Muscle layer of duodenum (tissue), 2 donors: ENCODE results near the gene GRN.
A peak's percentile ranks its signal among the peaks of the same experiment; 100 is the strongest.

ENCODE experiments used
- H3K27ac ChIP-seq: one replicate; pipeline ENCODE4 v1.7.0; 2013; ENCODE audit warnings: mild to moderate bottlenecking, low read length
- H3K27me3 ChIP-seq: one replicate; pipeline ENCODE4 v1.7.0; 2013; ENCODE audit warnings: low read depth, mild to moderate bottlenecking, control low read depth, low read length
- H3K36me3 ChIP-seq, 2 donors: one replicate each; pipeline ENCODE4 v1.7.0; 2013; ENCODE audit warnings: low read length in 2 of 2, control low read depth in 1 of 2, mild to moderate bottlenecking in 1 of 2; ENCODE audit not compliant: insufficient read depth in 2 of 2, control insufficient read depth in 1 of 2
- H3K4me1 ChIP-seq, 2 donors: one replicate each; pipeline ENCODE4 v1.7.0; 2013; ENCODE audit warnings: low read length in 2 of 2, mild to moderate bottlenecking in 2 of 2, control low read depth in 1 of 2, moderate library complexity in 1 of 2; ENCODE audit not compliant: insufficient read depth in 2 of 2, control insufficient read depth in 1 of 2
- H3K4me3 ChIP-seq, 2 donors: one replicate each; pipeline ENCODE4 v1.7.0; 2013; ENCODE audit warnings: low read length in 2 of 2, low read depth in 1 of 2, mild to moderate bottlenecking in 1 of 2
- H3K9me3 ChIP-seq, 2 donors: one replicate each; pipeline ENCODE4 v1.7.0; 2013; ENCODE audit warnings: low read length in 2 of 2, control low read depth in 1 of 2, mild to moderate bottlenecking in 1 of 2; ENCODE audit not compliant: control insufficient read depth in 1 of 2
- donor health status: healthy.

The GRN gene

DNA sequence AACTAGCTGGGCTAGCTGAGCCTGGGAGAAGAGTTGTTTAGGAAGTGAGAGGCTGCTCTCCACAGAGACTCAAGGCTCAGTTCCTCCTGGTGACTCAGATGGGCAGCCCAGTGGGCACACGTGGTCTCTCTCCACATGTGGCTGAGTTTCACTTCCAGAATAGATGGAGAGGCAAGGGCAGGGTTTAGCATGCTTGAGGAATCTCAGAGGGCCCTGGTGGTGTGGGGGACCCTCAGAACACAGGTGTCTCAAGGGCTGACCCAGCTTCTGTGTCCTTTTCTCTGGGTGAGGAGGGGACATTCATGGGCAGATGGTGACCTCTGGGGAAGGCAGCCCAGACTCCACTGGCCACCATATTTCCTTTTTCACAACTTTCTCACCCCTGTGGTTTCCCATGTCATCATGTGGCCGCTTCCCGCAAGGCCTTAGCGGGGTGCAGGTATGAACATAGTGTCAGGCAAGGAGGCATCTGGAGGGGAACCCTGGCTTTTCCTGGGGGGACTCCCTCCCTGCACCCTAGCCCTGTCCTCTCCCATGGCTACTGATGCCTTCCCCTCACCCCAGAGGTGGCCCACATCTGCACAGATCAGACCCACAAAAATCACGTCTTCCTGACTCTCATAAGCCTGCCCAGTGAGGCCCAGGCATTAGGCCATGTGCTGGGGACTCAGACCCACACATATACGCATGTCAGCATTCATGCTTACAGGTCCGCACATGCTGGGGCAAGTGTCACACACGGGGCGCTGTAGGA is 3.3 kb downstream of the GRN start:
- H3K27ac ChIP-seq: no peak overlapping the region
- peaks cover 0 to 27% of the 10 kb centered on the region in 2 donors for H3K4me1 ChIP-seq
- no peaks in the 10 kb centered on the region for H3K9me3 ChIP-seq
- no peak overlapping the region for H3K4me3 ChIP-seq
- peaks cover 17 to 45% of the 10 kb centered on the region in 2 donors for H3K36me3 ChIP-seq
- H3K27me3 ChIP-seq: no peaks in the 10 kb centered on the region

DNA sequence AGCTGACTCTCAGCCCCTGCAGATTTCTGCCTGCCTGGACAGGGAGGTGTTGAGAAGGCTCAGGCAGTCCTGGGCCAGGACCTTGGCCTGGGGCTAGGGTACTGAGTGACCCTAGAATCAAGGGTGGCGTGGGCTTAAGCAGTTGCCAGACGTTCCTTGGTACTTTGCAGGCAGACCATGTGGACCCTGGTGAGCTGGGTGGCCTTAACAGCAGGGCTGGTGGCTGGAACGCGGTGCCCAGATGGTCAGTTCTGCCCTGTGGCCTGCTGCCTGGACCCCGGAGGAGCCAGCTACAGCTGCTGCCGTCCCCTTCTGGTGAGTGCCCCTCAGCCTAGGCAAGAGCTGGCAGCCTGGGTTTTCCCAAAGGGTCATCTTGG is 3.9 kb downstream of the GRN start:
- H3K4me3 ChIP-seq: no peak overlapping the region
- peaks cover 0 to 27% of the 10 kb centered on the region in 2 donors for H3K4me1 ChIP-seq
- no peaks in the 10 kb centered on the region for H3K9me3 ChIP-seq
- H3K36me3 ChIP-seq: peaks cover 17 to 45% of the 10 kb centered on the region in 2 donors
- no peaks in the 10 kb centered on the region for H3K27me3 ChIP-seq
- no peak overlapping the region for H3K27ac ChIP-seq

DNA sequence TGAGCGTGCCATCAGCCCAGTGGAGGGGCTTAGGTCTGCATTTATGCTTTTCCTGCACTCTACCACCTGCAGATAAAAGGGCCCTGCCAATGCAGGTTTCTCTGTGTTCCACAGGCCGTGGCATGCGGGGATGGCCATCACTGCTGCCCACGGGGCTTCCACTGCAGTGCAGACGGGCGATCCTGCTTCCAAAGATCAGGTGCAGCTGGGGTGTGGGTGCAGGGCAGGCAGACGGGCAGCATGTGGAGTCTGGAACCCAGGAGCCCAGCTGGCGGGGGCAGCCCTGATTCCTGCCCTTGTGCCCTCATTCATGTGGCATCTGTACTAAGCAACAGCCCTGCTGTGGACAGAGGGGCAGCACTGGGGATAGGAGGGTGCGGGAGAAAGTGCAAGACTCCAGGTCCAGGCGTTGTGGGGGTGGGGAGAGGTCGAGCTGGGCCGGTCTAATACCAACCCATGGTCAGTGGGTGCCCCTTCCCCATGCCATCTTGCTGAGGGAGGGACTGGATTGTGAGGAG is 4.5 kb downstream of the GRN start:
- Histone ChIP-seq H3K4me3 (no peak overlapping the region), H3K27me3 (no peaks in the 10 kb centered on the region), H3K9me3 (no peaks in the 10 kb centered on the region), H3K4me1 (peaks cover 0 to 22% of the 10 kb centered on the region in 2 donors), H3K36me3 (peaks cover 17 to 45% of the 10 kb centered on the region in 2 donors), H3K27ac (no peak overlapping the region)

DNA sequence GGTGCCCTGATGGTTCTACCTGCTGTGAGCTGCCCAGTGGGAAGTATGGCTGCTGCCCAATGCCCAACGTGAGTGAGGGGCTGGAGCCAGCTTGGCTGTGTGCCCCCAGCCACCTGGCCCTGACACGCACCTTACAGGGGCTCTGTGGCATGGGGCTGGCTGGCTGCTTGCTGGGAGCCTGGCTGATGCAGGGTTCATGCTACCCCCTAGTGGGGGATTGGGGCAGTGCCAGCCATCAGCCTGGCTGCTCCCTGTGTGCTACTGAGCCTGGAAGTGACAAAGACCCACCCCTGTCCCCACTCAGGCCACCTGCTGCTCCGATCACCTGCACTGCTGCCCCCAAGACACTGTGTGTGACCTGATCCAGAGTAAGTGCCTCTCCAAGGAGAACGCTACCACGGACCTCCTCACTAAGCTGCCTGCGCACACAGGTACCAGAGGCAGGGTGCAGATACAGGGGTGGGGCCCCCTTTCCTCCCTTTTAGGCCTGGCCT is 5.7 kb downstream of the GRN start:
- H3K9me3 ChIP-seq: no peaks in the 10 kb centered on the region
- H3K4me3 ChIP-seq: no peak overlapping the region
- H3K27ac ChIP-seq: no peak overlapping the region
- peaks cover 17 to 45% of the 10 kb centered on the region in 2 donors for H3K36me3 ChIP-seq
- H3K27me3 ChIP-seq: no peaks in the 10 kb centered on the region
- H3K4me1 ChIP-seq: peaks cover 0 to 20% of the 10 kb centered on the region in 2 donors

DNA sequence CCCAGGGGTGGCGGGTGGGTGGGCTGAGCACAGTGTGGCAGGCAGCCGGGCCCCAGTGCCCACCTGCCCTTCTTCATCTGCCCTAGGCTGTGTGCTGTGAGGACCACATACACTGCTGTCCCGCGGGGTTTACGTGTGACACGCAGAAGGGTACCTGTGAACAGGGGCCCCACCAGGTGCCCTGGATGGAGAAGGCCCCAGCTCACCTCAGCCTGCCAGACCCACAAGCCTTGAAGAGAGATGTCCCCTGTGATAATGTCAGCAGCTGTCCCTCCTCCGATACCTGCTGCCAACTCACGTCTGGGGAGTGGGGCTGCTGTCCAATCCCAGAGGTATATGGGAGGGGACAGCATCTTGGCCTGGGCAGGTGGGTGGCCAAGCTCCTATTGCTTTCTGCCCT is 6.4 kb downstream of the GRN start:
- Histone ChIP-seq H3K4me1 (peaks cover 0 to 13% of the 10 kb centered on the region in 2 donors), H3K4me3 (no peak overlapping the region), H3K27ac (no peak overlapping the region), H3K9me3 (no peaks in the 10 kb centered on the region), H3K36me3 (peaks cover 17 to 45% of the 10 kb centered on the region in 2 donors), H3K27me3 (no peaks in the 10 kb centered on the region)

DNA sequence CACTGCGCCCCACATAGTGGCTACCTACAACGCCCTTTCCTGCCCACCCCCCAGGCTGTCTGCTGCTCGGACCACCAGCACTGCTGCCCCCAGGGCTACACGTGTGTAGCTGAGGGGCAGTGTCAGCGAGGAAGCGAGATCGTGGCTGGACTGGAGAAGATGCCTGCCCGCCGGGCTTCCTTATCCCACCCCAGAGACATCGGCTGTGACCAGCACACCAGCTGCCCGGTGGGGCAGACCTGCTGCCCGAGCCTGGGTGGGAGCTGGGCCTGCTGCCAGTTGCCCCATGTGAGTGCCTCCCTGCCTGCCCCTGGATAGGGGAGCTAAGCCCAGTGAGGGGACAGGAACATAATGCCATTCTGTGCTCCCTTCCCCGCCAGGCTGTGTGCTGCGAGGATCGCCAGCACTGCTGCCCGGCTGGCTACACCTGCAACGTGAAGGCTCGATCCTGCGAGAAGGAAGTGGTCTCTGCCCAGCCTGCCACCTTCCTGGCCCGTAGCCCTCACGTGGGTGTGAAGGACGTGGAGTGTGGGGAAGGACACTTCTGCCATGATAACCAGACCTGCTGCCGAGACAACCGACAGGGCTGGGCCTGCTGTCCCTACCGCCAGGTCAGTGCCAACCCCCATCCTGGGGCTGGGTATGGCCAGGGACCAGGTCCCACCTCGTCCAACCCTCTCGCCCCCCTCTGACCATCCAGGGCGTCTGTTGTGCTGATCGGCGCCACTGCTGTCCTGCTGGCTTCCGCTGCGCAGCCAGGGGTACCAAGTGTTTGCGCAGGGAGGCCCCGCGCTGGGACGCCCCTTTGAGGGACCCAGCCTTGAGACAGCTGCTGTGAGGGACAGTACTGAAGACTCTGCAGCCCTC is 7.1 kb downstream of the GRN start:
- H3K36me3 ChIP-seq: peaks cover 17 to 45% of the 10 kb centered on the region in 2 donors
- no peak overlapping the region for H3K27ac ChIP-seq
- H3K4me3 ChIP-seq: no peak overlapping the region
- H3K27me3 ChIP-seq: no peaks in the 10 kb centered on the region
- peaks cover 0 to 12% of the 10 kb centered on the region in 2 donors for H3K4me1 ChIP-seq
- H3K9me3 ChIP-seq: no peaks in the 10 kb centered on the region

DNA sequence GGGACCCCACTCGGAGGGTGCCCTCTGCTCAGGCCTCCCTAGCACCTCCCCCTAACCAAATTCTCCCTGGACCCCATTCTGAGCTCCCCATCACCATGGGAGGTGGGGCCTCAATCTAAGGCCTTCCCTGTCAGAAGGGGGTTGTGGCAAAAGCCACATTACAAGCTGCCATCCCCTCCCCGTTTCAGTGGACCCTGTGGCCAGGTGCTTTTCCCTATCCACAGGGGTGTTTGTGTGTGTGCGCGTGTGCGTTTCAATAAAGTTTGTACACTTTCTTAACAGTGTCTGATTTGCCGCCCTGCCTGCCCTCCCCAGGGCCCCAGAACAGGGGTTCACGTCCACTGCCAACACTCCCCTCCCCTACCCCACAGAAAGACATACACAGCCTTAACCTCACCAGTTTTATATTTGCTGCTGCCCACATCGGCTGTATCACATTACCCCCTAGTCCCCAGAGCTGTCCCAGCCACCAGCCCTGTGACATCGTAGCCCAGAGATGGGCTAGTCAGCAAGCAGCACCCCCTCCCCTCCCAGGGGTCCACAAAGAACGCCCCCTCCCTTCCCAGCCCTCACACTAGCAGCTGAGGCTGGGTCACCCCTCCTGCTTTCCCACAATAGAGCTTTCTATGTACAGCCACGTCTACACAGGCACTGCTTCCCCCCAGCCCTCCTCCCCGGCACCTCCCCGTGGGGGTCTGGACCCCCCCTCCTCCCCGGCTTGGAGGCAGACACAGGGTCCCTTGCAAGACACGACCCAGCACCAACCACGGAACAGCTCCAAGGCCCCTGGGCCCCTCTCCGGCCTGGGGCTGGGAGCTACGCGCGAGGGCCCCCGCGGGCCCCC is 7.9 kb downstream of the GRN start:
- peak overlapping the region in 1 of 2 donors; percentile 34 for H3K4me3 ChIP-seq
- peaks cover 17 to 45% of the 10 kb centered on the region in 2 donors for H3K36me3 ChIP-seq
- no peak overlapping the region for H3K27ac ChIP-seq
- peaks cover 0 to 12% of the 10 kb centered on the region in 2 donors for H3K4me1 ChIP-seq
- H3K9me3 ChIP-seq: no peaks in the 10 kb centered on the region
- H3K27me3 ChIP-seq: no peaks in the 10 kb centered on the region

DNA sequence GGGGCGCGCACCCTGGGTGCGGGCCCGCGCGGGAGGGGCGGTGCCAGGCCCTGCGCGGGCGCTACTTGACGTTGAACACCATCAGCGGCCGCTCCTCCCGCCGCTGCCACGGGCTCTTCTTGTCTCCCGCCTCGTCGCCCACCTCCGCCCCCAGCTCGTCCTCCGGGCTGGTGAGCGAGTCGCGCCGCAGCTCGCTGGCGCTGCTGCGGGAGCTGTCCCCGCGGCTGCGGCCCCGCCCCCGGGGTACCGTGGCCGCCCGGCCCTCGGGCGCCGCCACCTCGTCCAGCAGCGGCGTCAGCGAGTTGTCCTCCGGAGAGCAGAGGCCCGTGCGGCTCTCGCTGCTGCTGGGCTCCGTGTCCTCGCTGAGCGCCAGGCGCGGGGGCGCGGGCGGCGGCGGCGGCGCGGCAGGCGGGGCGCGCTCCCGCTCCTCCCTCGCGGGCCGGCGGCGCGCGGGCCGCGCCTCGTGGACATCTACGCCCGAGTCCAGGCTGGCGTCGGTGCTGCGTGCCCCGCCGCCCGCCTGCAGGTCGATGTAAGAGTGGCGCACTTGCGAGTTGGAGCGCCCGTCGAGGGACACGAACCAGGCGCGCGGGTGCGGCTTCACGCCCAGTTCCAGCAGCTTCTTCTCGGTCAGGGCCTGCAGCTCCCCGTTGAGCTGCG is 8.7 kb downstream of the GRN start:
- peaks cover 0 to 4% of the 10 kb centered on the region in 2 donors for H3K4me1 ChIP-seq
- H3K36me3 ChIP-seq: peaks cover 17 to 42% of the 10 kb centered on the region in 2 donors
- H3K4me3 ChIP-seq: peak overlapping the region in 1 of 2 donors; percentile 34
- no peaks in the 10 kb centered on the region for H3K27me3 ChIP-seq
- H3K9me3 ChIP-seq: no peaks in the 10 kb centered on the region
- no peak overlapping the region for H3K27ac ChIP-seq

DNA sequence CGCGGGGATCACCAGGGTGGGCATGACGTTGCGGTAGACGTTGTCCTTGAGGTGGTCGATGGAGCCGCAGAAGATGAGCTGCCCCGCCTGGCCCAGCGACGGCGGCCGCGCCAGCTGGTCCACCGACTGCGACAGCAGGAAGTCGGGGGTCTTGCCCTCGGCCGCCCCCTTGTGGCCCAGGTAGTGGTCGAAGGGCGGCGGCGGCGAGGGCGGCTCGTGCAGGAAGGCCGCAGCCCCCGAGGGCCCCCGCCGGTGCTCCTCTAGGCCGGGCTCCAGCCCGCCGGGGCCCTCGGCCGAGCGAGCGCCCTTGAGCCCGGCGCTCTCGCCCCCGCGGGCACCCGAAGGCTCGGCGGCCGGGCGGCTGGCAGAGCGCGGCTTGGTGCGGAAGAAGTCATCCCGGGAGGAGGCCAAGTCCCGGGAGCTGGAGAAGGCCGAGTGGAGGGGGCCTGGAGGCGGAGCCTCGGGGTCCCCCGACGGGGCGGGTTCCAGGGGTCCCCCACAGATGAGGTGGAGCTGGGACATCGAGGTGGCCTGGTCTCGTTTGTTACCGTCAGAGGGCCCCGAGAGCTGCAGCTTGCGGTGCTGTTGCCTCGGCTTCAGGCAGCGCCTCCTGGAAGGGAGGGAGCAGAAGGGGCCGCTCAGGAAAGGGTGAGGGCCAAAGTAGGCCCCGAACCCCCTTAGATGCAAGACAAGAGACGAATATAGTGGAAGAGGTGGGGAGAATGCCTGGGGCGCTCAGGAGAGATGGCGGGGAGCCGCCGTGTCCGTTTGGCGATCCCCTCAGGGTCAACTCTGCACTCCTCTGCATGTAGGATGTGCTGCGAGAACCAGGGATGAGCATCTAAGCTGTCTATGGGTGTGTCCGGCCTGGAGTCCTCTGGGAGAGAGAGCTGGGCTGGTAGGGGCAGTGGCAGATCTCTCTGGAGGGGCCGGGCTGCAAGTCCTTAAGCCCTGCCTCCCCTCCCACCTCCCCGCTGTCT is 9.8 kb downstream of the GRN start:
- Histone ChIP-seq H3K27me3 (no peaks in the 10 kb centered on the region), H3K36me3 (peaks cover 13 to 32% of the 10 kb centered on the region in 2 donors), H3K4me1 (no peaks in the 10 kb centered on the region), H3K27ac (no peak overlapping the region), H3K9me3 (no peaks in the 10 kb centered on the region), H3K4me3 (no peak overlapping the region)
